HepG2 (cell line): ENCODE results near the gene PRKN. TPM values are rescaled to one million over a fixed set of nuclear protein-coding genes. Genes with fewer than 3 reads are reported as not detected.

Source experiments
- ATAC-seq: fragments of 200-7000 bp; cut with Tn5 transposase; 3 replicates; pipeline ENCODE4 v1.9.1; 2020; ENCODE audit warnings: mild to moderate bottlenecking, moderate library complexity
- BruUV-seq: library from RNA; stranded (reverse); fragments of 400-500 nt; replicated peaks from 2 replicates; lab custom pipeline; 2021; lab: Mats Ljungman, UMichigan
- CTCF ChIA-PET: fragments of 300-600 bp; formaldehyde crosslinking; extraction: SDS; loops from one replicate; lab custom pipeline; 2021; ENCODE audit warnings: low total read pairs, inconsistent platforms, low intra/inter-chr PET ratio; lab: Yijun Ruan, JAX
- POLR2A ChIA-PET: fragments of 350-600 bp; sonication (Branson Sonifier 250); formaldehyde crosslinking; loops from one replicate; lab custom pipeline; 2020; ENCODE audit warnings: antibody characterized with exemption, inconsistent platforms; lab: Yijun Ruan, JAX
- DNase-seq: peaks from one replicate; pipeline ENCODE4 v3.0.0-alpha.2; 2015; ENCODE audit warnings: low spot score
- FAIRE-seq: peaks from 3 replicates; lab custom pipeline; 2011; peaks lifted over from hg19 to GRCh38; lab: Jason Lieb, UNC
- H2AFZ ChIP-seq: one replicate; pipeline ENCODE4 v1.6.1; 2011; ENCODE audit warnings: low read length, inconsistent platforms
- H3K27ac ChIP-seq: fragments of 300-600 bp; 3 replicates; pipeline ENCODE4 v1.8.0; 2011; ENCODE audit warnings: mixed run types, mild to moderate bottlenecking, mixed read lengths, low read length, inconsistent platforms; ENCODE audit not compliant: insufficient read depth; ENCODE audit errors: extremely low read length
- H3K27me3 ChIP-seq, 2 experiments: fragments of 200-600 bp in 1 of 2; 2 replicates in 1 of 2; 3 replicates in 1 of 2; pipeline versions ENCODE4 v1.6.0 to v1.8.0; 2011; ENCODE audit warnings: low read length in 2 of 2, mild to moderate bottlenecking in 2 of 2, moderate library complexity in 2 of 2, inconsistent platforms in 1 of 2; ENCODE audit not compliant: insufficient read depth in 2 of 2, control insufficient read depth in 1 of 2
- H3K36me3 ChIP-seq, 2 experiments: fragments of 200-600 bp in 1 of 2; replicated peaks in 1 of 2; 2 replicates in 1 of 2; 3 replicates in 1 of 2; pipeline versions ENCODE4 v1.5.1 to v1.8.0; 2011; ENCODE audit warnings: low read length in 2 of 2, inconsistent platforms in 1 of 2; ENCODE audit not compliant: insufficient read depth in 2 of 2, control insufficient read depth in 1 of 2
- H3K4me1 ChIP-seq: 2 replicates; pipeline ENCODE4 v1.5.1; 2012; ENCODE audit warnings: low read length, inconsistent platforms; ENCODE audit not compliant: insufficient read depth
- H3K4me2 ChIP-seq: 2 replicates; pipeline ENCODE4 v1.6.0; 2011; ENCODE audit warnings: low read depth, low read length, inconsistent platforms
- H3K4me3 ChIP-seq, 3 experiments: fragments of 200-600 bp in 1 of 3; sonication (generic), shearing (Covaris generic) in 1 of 3; replicated peaks in 1 of 3; 2 replicates each; pipeline ENCODE4 v1.5.1; 2011 to 2016; ENCODE audit warnings: low read length in 3 of 3, inconsistent platforms in 2 of 3, low read depth in 2 of 3, mild to moderate bottlenecking in 2 of 3, control low read depth in 1 of 3, mixed read lengths in 1 of 3; ENCODE audit not compliant: insufficient read depth in 1 of 3
- H3K79me2 ChIP-seq: one replicate; pipeline ENCODE4 v1.6.1; 2011; ENCODE audit warnings: low read length, inconsistent platforms; ENCODE audit not compliant: insufficient read depth
- H3K9ac ChIP-seq: 2 replicates; pipeline ENCODE4 v1.6.0; 2011; ENCODE audit warnings: mild to moderate bottlenecking, low read depth, low read length, inconsistent platforms; ENCODE audit not compliant: insufficient read depth
- H3K9me3 ChIP-seq: 2 replicates; pipeline ENCODE4 v1.5.1; 2012; ENCODE audit warnings: mild to moderate bottlenecking, low read length
- H4K20me1 ChIP-seq: 2 replicates; pipeline ENCODE4 v1.6.0; 2011; ENCODE audit warnings: inconsistent platforms, mild to moderate bottlenecking, low read length, moderate library complexity; ENCODE audit not compliant: insufficient read depth
- AHDC1 ChIP-seq: sonication (generic); formaldehyde crosslinking; IDR thresholded peaks from 2 replicates; pipeline ENCODE4 v1.5.1; 2020; ENCODE audit warnings: mild to moderate bottlenecking, missing genetic modification reagents, borderline replicate concordance
- CBFB ChIP-seq: sonication (generic); formaldehyde crosslinking; IDR thresholded peaks from 2 replicates; pipeline ENCODE4 v1.4.0; 2020; ENCODE audit warnings: missing genetic modification reagents
- FOXK1 ChIP-seq: sonication (generic); formaldehyde crosslinking; IDR thresholded peaks from 2 replicates; pipeline ENCODE4 v1.4.0; 2020; ENCODE audit warnings: low read depth, missing genetic modification reagents, borderline replicate concordance
- GABPA ChIP-seq, 2 experiments: IDR thresholded peaks; 2 replicates each; pipeline ENCODE4 v1.6.1; 2011 to 2016; ENCODE audit warnings: low read depth in 2 of 2, low read length in 1 of 2, missing biosample characterization in 1 of 2, missing genetic modification characterization in 1 of 2
- PRDM15 ChIP-seq: sonication (generic); formaldehyde crosslinking; IDR thresholded peaks from 2 replicates; pipeline ENCODE4 v1.4.0; 2020; ENCODE audit warnings: missing genetic modification reagents
- SCMH1 ChIP-seq: sonication (generic); formaldehyde crosslinking; IDR thresholded peaks from 2 replicates; pipeline ENCODE4 v1.9.0; 2021; ENCODE audit warnings: missing genetic modification reagents, mild to moderate bottlenecking, borderline replicate concordance
- SSRP1 ChIP-seq: IDR thresholded peaks from 2 replicates; pipeline ENCODE4 v1.6.1; 2016; ENCODE audit warnings: control low read depth
- TRAFD1 ChIP-seq: sonication (generic); formaldehyde crosslinking; IDR thresholded peaks from 2 replicates; pipeline ENCODE4 v1.5.1; 2020; ENCODE audit warnings: missing genetic modification reagents, mild to moderate bottlenecking, borderline replicate concordance
- ZFP41 ChIP-seq: sonication (generic); formaldehyde crosslinking; IDR thresholded peaks from 2 replicates; pipeline ENCODE4 v1.4.0; 2020; ENCODE audit warnings: mild to moderate bottlenecking, missing genetic modification reagents, borderline replicate concordance
- ZMAT3 ChIP-seq: sonication (generic); formaldehyde crosslinking; conservative IDR thresholded peaks from 2 replicates; pipeline ENCODE4 v1.7.0; 2021; ENCODE audit warnings: missing genetic modification reagents
- WGBS: methylation state at CpG from one replicate; pipeline ENCODE4 v1.1.6; 2017; ENCODE audit warnings: low lambda C conversion rate; 5-methylcytosine and 5-hydroxymethylcytosine counted together
- in situ Hi-C: cut with HindIII; loops from 2 replicates; pipeline ENCODE4 v1.10.0; 2017; ENCODE audit warnings: low pct_unique_long_range_greater_than_20kb; ENCODE audit not compliant: extremely low pct_ligation_motif_present
- intact Hi-C: fragments of 100-400 bp; cut with micrococcal nuclease; formaldehyde crosslinking; loops from one replicate; pipeline ENCODE4 v1.10.0; 2022; ENCODE audit not compliant: unreplicated experiment
- polyA plus RNA-seq, 8 experiments: library from polyadenylated mRNA; depleted of rRNA in 3 of 8; stranded (reverse) in 7 of 8; unstranded in 1 of 8; fragments of >200 nt; fragmentation: Illumina TruSeq in 4 of 8; extraction: Trizol in 4 of 8; gene quantifications; 2 replicates each; pipeline versions ENCODE4 v1.2.1 to v1.2.3, GENCODE V29; 2011 to 2016; ENCODE audit warnings: low read depth in 4 of 8, missing spikeins in 1 of 8, mixed read lengths in 1 of 8; ENCODE audit not compliant: insufficient read depth in 1 of 8
- total RNA-seq, 5 experiments: library from RNA; depleted of rRNA; stranded (reverse); fragments of >200 nt; fragmentation: Illumina TruSeq; extraction: Trizol; gene quantifications; 2 replicates each; pipeline ENCODE4 v1.2.3, GENCODE V29; 2016; ENCODE audit warnings: low read depth in 1 of 5

Gene PRKN
- total and polyA plus RNA-seq, 2 of the 13 experiments (the other 11 are each of a cell fraction or from before 2014, with no cell fraction given) = 0.31 to 0.44 TPM

GRCh38 chr6:161549977-161550655 lies 1177.5 kb downstream of the PRKN start (continued):
- TF ChIP-seq FOXK1 (no peak), PRDM15 (peak; percentile 66; the same call in 1 of the 2 replicates), GABPA (IDR thresholded peaks at IDR 0.05; ENCODE audit: low read depth, low read length) (no peak), GABPA (CRISPR knock-in tag; IDR thresholded peaks at IDR 0.05; ENCODE audit: low read depth) (peak; percentile 41; the same call in 1 of the 2 replicates)

- BruUV-seq = no TSS peak
- no peak for DNase-seq
- TF ChIP-seq CBFB (CRISPR knock-in tag) (no peak), AHDC1 (no peak), ZMAT3 (no peak), ZFP41 (no peak), TRAFD1 (CRISPR knock-in tag) (no peak), SSRP1 (CRISPR knock-in tag) (no peak), SCMH1 (CRISPR knock-in tag) (no peak)
Measured at GRCh38 chr6:161548713-161549296, 1178.8 kb downstream of the PRKN start.

More at GRCh38 chr6:161548713-161549296, 1178.8 kb downstream of the PRKN start:
- intact Hi-C loops = no loop called here
- CTCF ChIA-PET = no interaction called here
- no peaks in the 10 kb centered on the region for H3K36me3 ChIP-seq
- no peak for FAIRE-seq
- no peak overlapping the region for H3K4me3 ChIP-seq
- peaks cover 12% of the 10 kb centered on the region for H3K9me3 ChIP-seq
- H3K4me2 ChIP-seq = no peak overlapping the region
- H3K27me3 ChIP-seq = no peaks in the 10 kb centered on the region
- no peak overlapping the region for H3K9ac ChIP-seq
- no peaks in the 10 kb centered on the region for H3K4me1 ChIP-seq
- WGBS = 20% methylated on average over 8 of the region's 9 CpGs
- no peak overlapping the region for H3K27ac ChIP-seq
- no peak overlapping the region for H2AFZ ChIP-seq
- in situ Hi-C loops = no loop called here
- ATAC-seq = no peak
- H3K79me2 ChIP-seq = no peaks in the 10 kb centered on the region
- H4K20me1 ChIP-seq = no peaks in the 10 kb centered on the region
- POLR2A ChIA-PET = no interaction called here
